B cell (primary cell): ENCODE data around the gene SSBP1. TPM values are rescaled to one million over a fixed set of nuclear protein-coding genes. Genes with fewer than 3 reads are reported as not detected.

ENCODE experiments used
- ATAC-seq: fragments of 200-7000 bp; cut with Tn5 transposase; one replicate; pipeline ENCODE4 v1.10.0; 2021; ENCODE audit warnings: low read depth, mild to moderate bottlenecking, moderate number of reproducible peaks, moderate library complexity
- CTCF ChIA-PET: fragments of 350-600 bp; sonication (Branson Sonifier 250); formaldehyde crosslinking; loops from one replicate; lab custom pipeline; 2021; ENCODE audit warnings: antibody characterized with exemption, inconsistent platforms; lab: Charles Lee
- POLR2A ChIA-PET: fragments of 350-600 bp; sonication (Branson Sonifier 250); formaldehyde crosslinking; loops from one replicate; lab custom pipeline; 2021; ENCODE audit warnings: antibody characterized with exemption; lab: Charles Lee
- DNase-seq: peaks from one replicate; pipeline ENCODE4 v3.0.0; 2013
- H2AFZ ChIP-seq: 2 replicates; pipeline ENCODE4 v1.6.1; 2012; ENCODE audit warnings: mild to moderate bottlenecking, low read depth, low read length; ENCODE audit not compliant: insufficient read depth, poor library complexity, severe bottlenecking
- H3K27ac ChIP-seq, 2 donors: 1 replicate in 1 of 2; 2 replicates in 1 of 2; pipeline ENCODE4 v1.5.1; 2012 to 2013; ENCODE audit warnings: low read length in 2 of 2, mild to moderate bottlenecking in 2 of 2, moderate library complexity in 1 of 2
- H3K27me3 ChIP-seq, 4 experiments: fragments of 200-600 bp in 1 of 4; sonication (generic) in 1 of 4; replicated peaks in 1 of 4; 1 replicate in 2 of 4; 2 replicates in 2 of 4; pipeline versions ENCODE4 v1.6.1 to v1.7.0; 2013 to 2016; ENCODE audit warnings: low read length in 3 of 4, mild to moderate bottlenecking in 2 of 4, mixed read lengths in 1 of 4, moderate library complexity in 1 of 4; ENCODE audit not compliant: insufficient read depth in 4 of 4, control insufficient read depth in 3 of 4; ENCODE audit errors: control extremely low read depth in 1 of 4
- H3K36me3 ChIP-seq, 2 experiments: replicated peaks in 1 of 2; 1 replicate in 1 of 2; 2 replicates in 1 of 2; pipeline versions ENCODE4 v1.6.1 to v1.7.1; 2013; ENCODE audit warnings: low read length in 1 of 2; ENCODE audit not compliant: insufficient read depth in 2 of 2, control insufficient read depth in 1 of 2; ENCODE audit errors: control extremely low read depth in 1 of 2, extremely low read depth in 1 of 2
- H3K4me1 ChIP-seq, 2 donors: fragments of 200-600 bp in 1 of 2; sonication (generic) in 1 of 2; 1 replicate in 1 of 2; 2 replicates in 1 of 2; pipeline versions ENCODE4 v1.5.1 to v1.6.1; 2013 to 2017; ENCODE audit warnings: low read length in 2 of 2; ENCODE audit not compliant: control insufficient read depth in 2 of 2, insufficient read depth in 2 of 2
- H3K4me2 ChIP-seq: replicated peaks from 2 replicates; pipeline ENCODE3; 2012; ENCODE audit warnings: mild to moderate bottlenecking, low read depth, low read length; ENCODE audit not compliant: poor library complexity, severe bottlenecking
- H3K4me3 ChIP-seq, 5 experiments: fragments of 200-600 bp in 1 of 5; sonication (generic) in 1 of 5; 1 replicate in 3 of 5; 2 replicates in 2 of 5; pipeline versions ENCODE4 v1.5.1 to v1.7.0; 2011 to 2016; ENCODE audit warnings: low read length in 4 of 5, mild to moderate bottlenecking in 4 of 5, low read depth in 2 of 5, control low read depth in 1 of 5, moderate library complexity in 1 of 5; ENCODE audit not compliant: insufficient read depth in 1 of 5; ENCODE audit errors: control extremely low read depth in 1 of 5, extremely low read depth in 1 of 5
- H3K79me2 ChIP-seq: fragments of 200-600 bp; sonication (generic); one replicate; pipeline ENCODE4 v1.6.0; 2016; ENCODE audit warnings: low read length; ENCODE audit not compliant: control insufficient read depth, insufficient read depth
- H3K9ac ChIP-seq: fragments of 200-600 bp; sonication (generic); 2 replicates; pipeline ENCODE4 v1.6.1; 2017; ENCODE audit warnings: mild to moderate bottlenecking, low read length, moderate library complexity
- H3K9me3 ChIP-seq, 3 donors: one replicate each; pipeline versions ENCODE4 v1.6.1 to v1.7.1; 2013; ENCODE audit warnings: low read length in 2 of 3; ENCODE audit not compliant: control insufficient read depth in 2 of 3, insufficient read depth in 1 of 3; ENCODE audit errors: control extremely low read depth in 1 of 3
- H4K20me1 ChIP-seq: 2 replicates; pipeline ENCODE4 v1.6.0; 2012; ENCODE audit warnings: mild to moderate bottlenecking, low read length; ENCODE audit not compliant: insufficient read depth, control insufficient read depth, poor library complexity, severe bottlenecking
- H3K27ac Mint-ChIP-seq: one replicate; pipeline ENCODE4 v1.8.0; 2021; ENCODE audit warnings: mixed read lengths
- H3K27me3 Mint-ChIP-seq: one replicate; pipeline ENCODE4 v1.8.0; 2021; ENCODE audit warnings: mixed read lengths
- H3K4me1 Mint-ChIP-seq: one replicate; pipeline ENCODE4 v1.8.0; 2021; ENCODE audit warnings: mixed read lengths
- H3K4me3 Mint-ChIP-seq: one replicate; pipeline ENCODE4 v1.8.0; 2021; ENCODE audit warnings: mixed read lengths
- H3K9me3 Mint-ChIP-seq: one replicate; pipeline ENCODE4 v1.8.0; 2022; ENCODE audit warnings: mixed read lengths; ENCODE audit not compliant: insufficient read depth
- CTCF ChIP-seq: fragments of 200-600 bp; IDR thresholded peaks from one replicate; pipeline ENCODE4 v1.8.0; 2022; ENCODE audit warnings: antibody characterized with exemption, mild to moderate bottlenecking
- EZH2 ChIP-seq: IDR thresholded peaks from 2 replicates; pipeline ENCODE4 v1.6.1; 2012; ENCODE audit warnings: borderline replicate concordance, low read depth, mild to moderate bottlenecking, moderate library complexity, low read length; ENCODE audit not compliant: insufficient read depth, poor library complexity, severe bottlenecking
- WGBS: methylation state at CpG from one replicate; pipeline ENCODE4 v1.1.5; 2013; ENCODE audit warnings: missing lambda C conversion rate; ENCODE audit not compliant: insufficient coverage; 5-methylcytosine and 5-hydroxymethylcytosine counted together
- intact Hi-C: fragments of 100-400 bp; cut with micrococcal nuclease; formaldehyde crosslinking; loops from one replicate; pipeline ENCODE4 v1.10.0; 2022
- polyA plus RNA-seq: library from polyadenylated mRNA; depleted of rRNA; stranded (reverse); fragments of >200 nt; gene quantifications from 2 replicates; pipeline ENCODE4 v1.2.3, GENCODE V29; 2012
- total RNA-seq, 2 donors: library from RNA; stranded (reverse); fragments of 120-200 nt in 1 of 2; gene quantifications; 1 replicate in 1 of 2; 2 replicates in 1 of 2; pipeline versions ENCODE4 v1.2.3 to v1.2.4, GENCODE V29; 2013 to 2022

SSBP1 gene
- total and polyA plus RNA-seq, 2 donors (not counting 1 experiment from before 2014, with no cell fraction given): 37.2 to 93.6 TPM

DNA sequence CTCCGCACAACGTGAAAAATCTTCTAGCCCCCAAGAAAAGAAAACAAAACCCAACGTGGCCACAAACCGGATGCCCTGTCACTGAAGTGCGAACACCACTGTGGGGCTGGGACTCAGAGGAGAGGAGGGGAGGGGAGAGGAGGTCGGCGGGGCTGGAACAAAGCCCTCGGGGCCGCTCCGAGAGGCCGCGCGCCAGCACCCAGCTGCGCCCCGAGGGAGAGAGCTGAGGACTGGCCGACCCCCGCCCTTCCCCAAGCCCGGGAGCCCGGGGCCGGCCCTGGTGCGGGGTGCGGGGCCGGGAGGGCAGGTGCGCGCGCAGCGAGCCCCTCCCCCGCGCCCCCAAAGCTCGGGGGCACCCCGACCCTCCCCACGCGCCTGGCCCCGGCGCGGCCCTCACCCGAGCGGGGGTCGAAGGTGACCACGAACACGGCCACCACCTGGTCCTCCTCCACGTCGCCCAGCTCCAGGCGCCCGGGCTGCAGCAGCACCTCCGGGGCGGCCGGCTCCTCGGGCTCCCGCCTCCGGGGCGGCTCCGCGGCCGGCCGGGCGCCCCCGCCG lies 36.6 kb upstream of the SSBP1 start:
- under 1% methylated on average over 57 of the region's 59 CpGs for WGBS
- TF ChIP-seq EZH2: no peak
- TF ChIP-seq CTCF: no peak
- Mint-ChIP-seq H3K4me3 (peak overlapping the region; percentile 84), H3K27me3 (no peaks in the 10 kb centered on the region), H3K9me3 (no peaks in the 10 kb centered on the region), H3K4me1 (peaks cover 56% of the 10 kb centered on the region), H3K27ac (peak overlapping the region; percentile 79)
- DNase-seq (peak; percentile 83), ATAC-seq (peak; percentile 86)
- Histone ChIP-seq H3K4me1 (peaks cover 35 to 38% of the 10 kb centered on the region in 2 donors), H3K27ac (peak overlapping the region; percentile 52 to 87), H3K27me3 (no peaks in the 10 kb centered on the region), H3K4me3 (peak overlapping the region in 4 of 5 experiments; percentile 47 to 78 (median 64)), H3K4me2 (peak overlapping the region; percentile 82), H4K20me1 (peaks cover 10% of the 10 kb centered on the region), H3K36me3 (peaks cover 0 to 5% of the 10 kb centered on the region in 2 experiments), H2AFZ (peak overlapping the region; percentile 64), H3K9me3 (no peaks in the 10 kb centered on the region), H3K79me2 (peaks cover 58% of the 10 kb centered on the region), H3K9ac (peak overlapping the region; percentile 76)
- POLR2A ChIA-PET: interaction anchor here (0.5 to 4.7 kb wide), 5 partner anchors 35 to 1224 kb away, joined by 3 to 21 read pairs (median 5); partner anchors contain the start of genes AGK and SSBP1
- CTCF ChIA-PET: interaction anchor here (0.7 to 6.4 kb wide), 9 partner anchors 12 to 1224 kb away, joined by 3 to 43 read pairs (median 4); partner anchors contain the start of gene SSBP1
- intact Hi-C loops: loop anchor here (1.0 to 5.0 kb wide), 5 partner anchors 37 to 779 kb away; partner anchors contain the start of genes AGK, BRAF, MRPS33 and SSBP1
